Uterus (tissue), 2 donors: ENCODE data around the gene FGFRL1.

ENCODE experiments used
- POLR2A ChIP-seq, 2 donors: fragments of 450-650 bp; IDR thresholded peaks; one replicate each; pipeline ENCODE4 v1.6.1; 2016; ENCODE audit warnings: antibody characterized with exemption in 2 of 2, mild to moderate bottlenecking in 1 of 2, moderate library complexity in 1 of 2
- TF ChIP-seq, protein P1 (sequence below), 4 experiments: fragments of 200-600 bp in 2 of 4; fragments of 450-650 bp in 2 of 4; sonication (generic) in 2 of 4; IDR thresholded peaks; one replicate each; pipeline ENCODE4 v1.5.1; 2016 to 2019; ENCODE audit warnings: antibody characterized with exemption in 4 of 4, mild to moderate bottlenecking in 2 of 4, moderate library complexity in 1 of 4

DNA sequence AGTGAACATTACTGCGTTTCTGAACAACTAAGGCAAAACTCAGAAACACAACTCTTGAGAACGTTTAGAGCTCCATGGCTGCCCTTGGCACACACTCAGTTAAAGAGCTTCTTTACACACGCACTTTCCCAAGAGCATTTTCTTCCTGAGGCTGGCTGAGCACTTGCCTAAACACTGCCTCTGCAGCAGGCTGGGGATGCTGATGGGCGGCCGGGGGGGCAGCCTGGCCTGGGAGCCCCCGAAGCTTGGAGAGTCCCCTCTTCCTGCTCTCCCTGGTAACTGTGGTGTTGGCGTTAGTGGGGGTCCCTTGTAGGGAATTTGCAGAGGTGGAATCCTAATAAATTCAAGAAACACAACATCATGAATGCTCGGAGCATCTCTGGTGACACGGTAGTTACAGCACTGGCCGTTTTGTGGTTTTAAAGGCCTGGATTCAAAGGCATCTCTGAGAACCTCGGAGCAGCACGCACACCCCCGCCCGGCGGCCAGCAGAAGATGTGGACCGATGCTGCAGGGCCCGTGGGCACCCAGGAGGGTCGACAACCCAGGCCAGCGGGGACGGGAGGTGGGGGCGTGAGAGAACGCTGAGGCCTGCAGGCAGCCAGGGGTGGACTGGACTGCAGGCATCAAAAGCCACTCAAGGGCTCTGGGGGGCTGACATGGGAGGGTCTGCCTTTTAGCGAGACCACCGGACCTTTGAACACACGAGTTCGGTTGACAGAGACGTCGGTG is 45.4 kb downstream of the FGFRL1 start:
- TF ChIP-seq, protein P1, sequence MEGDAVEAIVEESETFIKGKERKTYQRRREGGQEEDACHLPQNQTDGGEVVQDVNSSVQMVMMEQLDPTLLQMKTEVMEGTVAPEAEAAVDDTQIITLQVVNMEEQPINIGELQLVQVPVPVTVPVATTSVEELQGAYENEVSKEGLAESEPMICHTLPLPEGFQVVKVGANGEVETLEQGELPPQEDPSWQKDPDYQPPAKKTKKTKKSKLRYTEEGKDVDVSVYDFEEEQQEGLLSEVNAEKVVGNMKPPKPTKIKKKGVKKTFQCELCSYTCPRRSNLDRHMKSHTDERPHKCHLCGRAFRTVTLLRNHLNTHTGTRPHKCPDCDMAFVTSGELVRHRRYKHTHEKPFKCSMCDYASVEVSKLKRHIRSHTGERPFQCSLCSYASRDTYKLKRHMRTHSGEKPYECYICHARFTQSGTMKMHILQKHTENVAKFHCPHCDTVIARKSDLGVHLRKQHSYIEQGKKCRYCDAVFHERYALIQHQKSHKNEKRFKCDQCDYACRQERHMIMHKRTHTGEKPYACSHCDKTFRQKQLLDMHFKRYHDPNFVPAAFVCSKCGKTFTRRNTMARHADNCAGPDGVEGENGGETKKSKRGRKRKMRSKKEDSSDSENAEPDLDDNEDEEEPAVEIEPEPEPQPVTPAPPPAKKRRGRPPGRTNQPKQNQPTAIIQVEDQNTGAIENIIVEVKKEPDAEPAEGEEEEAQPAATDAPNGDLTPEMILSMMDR (IDR thresholded peaks at IDR 0.05) = no peak
- TF ChIP-seq POLR2A (IDR thresholded peaks at IDR 0.05) = no peak
